HEK293T (cell line): ENCODE results near the gene WDR18.

ENCODE experiments used
- ARNT ChIP-seq: fragments of 450-650 bp; IDR thresholded peaks from 2 replicates; pipeline ENCODE4 v1.6.1; 2017; ENCODE audit warnings: mild to moderate bottlenecking
- BHLHE40 ChIP-seq: fragments of 450-650 bp; IDR thresholded peaks from 2 replicates; pipeline ENCODE4 v1.6.1; 2016; ENCODE audit warnings: mild to moderate bottlenecking, moderate library complexity, borderline replicate concordance
- FOXA1 ChIP-seq: fragments of 450-650 bp; IDR thresholded peaks from 2 replicates; pipeline ENCODE4 v1.6.1; 2016; ENCODE audit warnings: mild to moderate bottlenecking
- HDGF ChIP-seq: fragments of 450-650 bp; IDR thresholded peaks from 2 replicates; pipeline ENCODE4 v1.6.1; 2017; ENCODE audit warnings: antibody characterized with exemption, borderline replicate concordance
- SP1 ChIP-seq: fragments of 450-650 bp; IDR thresholded peaks from 2 replicates; pipeline ENCODE4 v1.6.1; 2017
- ZNF384 ChIP-seq: fragments of 450-650 bp; IDR thresholded peaks from 2 replicates; pipeline ENCODE4 v1.6.1; 2016
- TF ChIP-seq, protein P1 (sequence below): fragments of 450-650 bp; IDR thresholded peaks from 2 replicates; pipeline ENCODE4 v1.6.1; 2016

GRCh38 chr19:977058-977464 lies 7.1 kb upstream of the WDR18 start:
- TF ChIP-seq, protein P1, sequence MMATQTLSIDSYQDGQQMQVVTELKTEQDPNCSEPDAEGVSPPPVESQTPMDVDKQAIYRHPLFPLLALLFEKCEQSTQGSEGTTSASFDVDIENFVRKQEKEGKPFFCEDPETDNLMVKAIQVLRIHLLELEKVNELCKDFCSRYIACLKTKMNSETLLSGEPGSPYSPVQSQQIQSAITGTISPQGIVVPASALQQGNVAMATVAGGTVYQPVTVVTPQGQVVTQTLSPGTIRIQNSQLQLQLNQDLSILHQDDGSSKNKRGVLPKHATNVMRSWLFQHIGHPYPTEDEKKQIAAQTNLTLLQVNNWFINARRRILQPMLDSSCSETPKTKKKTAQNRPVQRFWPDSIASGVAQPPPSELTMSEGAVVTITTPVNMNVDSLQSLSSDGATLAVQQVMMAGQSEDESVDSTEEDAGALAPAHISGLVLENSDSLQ: no peak
- no peak for TF ChIP-seq SP1
- TF ChIP-seq BHLHE40: no peak
- no peak for TF ChIP-seq ARNT
- no peak for TF ChIP-seq HDGF
- TF ChIP-seq FOXA1: no peak
- no peak for TF ChIP-seq ZNF384
